A172 (cell line): ENCODE measurements around the gene PROM1. TPM values are rescaled to one million over a fixed set of nuclear protein-coding genes. Genes with fewer than 3 reads are reported as not detected.

Experiments
- DNase-seq: peaks from one replicate; pipeline ENCODE4 v3.0.0-alpha.2; 2015; ENCODE audit warnings: low spot score
- total RNA-seq: library from RNA; depleted of rRNA; stranded (reverse); fragments of >200 nt; shearing (Covaris generic); gene quantifications from 2 replicates; pipeline ENCODE4 v1.2.3, GENCODE V29; 2014; rRNA removed

The PROM1 gene
- total RNA-seq, 1 experiment from 2014 or later = 0.02 TPM

GRCh38 chr4:15944895-15945294, 138.9 kb downstream of the PROM1 start:
- DNase-seq = no peak

- no peak for DNase-seq
These were observed 141.5 kb downstream of the PROM1 start for GRCh38 chr4:15942283-15942682.

- DNase-seq = no peak
These were observed 145.2 kb downstream of the PROM1 start, which contains the start of gene FGFBP1 for GRCh38 chr4:15938640-15939039. Gene FGFBP1, minus strand, starts transcription at chr4:15938740. Its CDS starts 2,108 bp downstream, at chr4:15936632.

- DNase-seq = peak; percentile 23
These were observed 145.6 kb downstream of the PROM1 start for GRCh38 chr4:15938182-15938581.

GRCh38 chr4:15936495-15936894, 147.3 kb downstream of the PROM1 start:
- no peak for DNase-seq

GRCh38 chr4:15935504-15936402, 148.1 kb downstream of the PROM1 start:
- DNase-seq = no peak

- no peak for DNase-seq
These were observed 149.6 kb downstream of the PROM1 start for GRCh38 chr4:15934259-15934658.

GRCh38 chr4:15931451-15932210, 152.2 kb downstream of the PROM1 start:
- DNase-seq = no peak

GRCh38 chr4:15930314-15930713, 153.5 kb downstream of the PROM1 start:
- DNase-seq = no peak

GRCh38 chr4:15929540-15929939, 154.3 kb downstream of the PROM1 start:
- DNase-seq = no peak

GRCh38 chr4:15928883-15929282, 154.9 kb downstream of the PROM1 start:
- no peak for DNase-seq

GRCh38 chr4:15926486-15926885, 157.3 kb downstream of the PROM1 start:
- no peak for DNase-seq

GRCh38 chr4:15925830-15926229, 158.0 kb downstream of the PROM1 start:
- DNase-seq = no peak

- no peak for DNase-seq
These were observed 162.3 kb downstream of the PROM1 start for GRCh38 chr4:15921592-15921932.

GRCh38 chr4:15920723-15921591, 162.9 kb downstream of the PROM1 start:
- peak; percentile 93 for DNase-seq

- DNase-seq = no peak
These were observed 165.2 kb downstream of the PROM1 start for GRCh38 chr4:15918484-15919129.

Other genes with a start within 250 kb of the PROM1 start
- gene FGFBP1, start 145.3 kb downstream of the PROM1 start, total RNA-seq = 0.31 TPM in 1 of 2 replicates, not detected in the other
- gene FGFBP2, start 120.8 kb downstream of the PROM1 start, total RNA-seq = not detected in 2 replicates
- 7.8 and 11.4 TPM in 2 replicates for gene TAPT1, start 142.4 kb upstream of the PROM1 start, total RNA-seq